Mesenchymal stem cell (in vitro differentiated cells and primary cell): ENCODE measurements around the gene CIAO2B.

ENCODE experiments used
- DNase-seq: peaks from one replicate; pipeline ENCODE4 v3.0.0-alpha.2; 2013
- H2AFZ ChIP-seq: one replicate; pipeline ENCODE4 v1.6.1; 2013; ENCODE audit warnings: low read depth, mild to moderate bottlenecking, control low read depth, inconsistent platforms, low read length, moderate library complexity
- H2AK5ac ChIP-seq: 2 replicates; pipeline ENCODE4 v1.6.1; 2013; ENCODE audit warnings: low read length, moderate library complexity, mild to moderate bottlenecking, inconsistent platforms; ENCODE audit not compliant: severe bottlenecking
- H2BK120ac ChIP-seq: one replicate; pipeline ENCODE4 v1.6.1; 2013; ENCODE audit warnings: low read depth, mild to moderate bottlenecking, inconsistent platforms, low read length, moderate library complexity
- H2BK12ac ChIP-seq, 2 experiments: one replicate each; pipeline ENCODE4 v1.6.1; 2013; ENCODE audit warnings: inconsistent platforms in 2 of 2, low read length in 2 of 2, mild to moderate bottlenecking in 2 of 2, moderate library complexity in 2 of 2, control low read depth in 1 of 2
- H2BK15ac ChIP-seq: one replicate; pipeline ENCODE4 v1.6.1; 2013; ENCODE audit warnings: mild to moderate bottlenecking, low read depth, inconsistent platforms; ENCODE audit not compliant: poor library complexity, severe bottlenecking
- H2BK5ac ChIP-seq: 2 replicates; pipeline ENCODE4 v1.6.1; 2013; ENCODE audit warnings: low read depth, mild to moderate bottlenecking, low read length, control low read depth, inconsistent platforms; ENCODE audit not compliant: poor library complexity, severe bottlenecking
- H3K14ac ChIP-seq, 2 experiments: one replicate each; pipeline ENCODE4 v1.6.1; 2013; ENCODE audit warnings: inconsistent platforms in 2 of 2, low read length in 2 of 2, control low read depth in 1 of 2, mild to moderate bottlenecking in 1 of 2, moderate library complexity in 1 of 2
- H3K18ac ChIP-seq, 2 experiments: one replicate each; pipeline ENCODE4 v1.6.1; 2013; ENCODE audit warnings: inconsistent platforms in 2 of 2, low read length in 2 of 2, control low read depth in 1 of 2, low read depth in 1 of 2, mild to moderate bottlenecking in 1 of 2
- H3K23ac ChIP-seq, 2 experiments: one replicate each; pipeline ENCODE4 v1.6.1; 2013; ENCODE audit warnings: inconsistent platforms in 2 of 2, low read length in 2 of 2, mild to moderate bottlenecking in 2 of 2, moderate library complexity in 2 of 2, control low read depth in 1 of 2
- H3K27ac ChIP-seq: 2 replicates; pipeline ENCODE4 v1.5.1; 2013; ENCODE audit warnings: mild to moderate bottlenecking, moderate library complexity, low read length, control low read depth, inconsistent platforms; ENCODE audit not compliant: poor library complexity, severe bottlenecking
- H3K27me3 ChIP-seq, 2 experiments: 2 replicates each; pipeline versions ENCODE4 v1.6.1 to v1.7.0; 2013; ENCODE audit warnings: low read length in 2 of 2, mild to moderate bottlenecking in 2 of 2, moderate library complexity in 2 of 2, control low read depth in 1 of 2, inconsistent platforms in 1 of 2; ENCODE audit not compliant: control insufficient read depth in 1 of 2, insufficient read depth in 1 of 2
- H3K36me3 ChIP-seq, 2 experiments: 2 replicates each; pipeline versions ENCODE4 v1.6.1 to v1.7.0; 2013; ENCODE audit warnings: low read length in 2 of 2, control low read depth in 1 of 2, inconsistent platforms in 1 of 2, low read depth in 1 of 2, mild to moderate bottlenecking in 1 of 2; ENCODE audit not compliant: insufficient read depth in 2 of 2, control insufficient read depth in 1 of 2
- H3K4ac ChIP-seq, 2 experiments: one replicate each; pipeline ENCODE4 v1.6.1; 2013; ENCODE audit warnings: inconsistent platforms in 2 of 2, low read length in 2 of 2, mild to moderate bottlenecking in 2 of 2, moderate library complexity in 2 of 2, control low read depth in 1 of 2, low read depth in 1 of 2
- H3K4me1 ChIP-seq: 2 replicates; pipeline ENCODE4 v1.6.1; 2013; ENCODE audit warnings: low read depth, low read length, control low read depth; ENCODE audit not compliant: control insufficient read depth, insufficient read depth
- H3K4me2 ChIP-seq: 2 replicates; pipeline ENCODE4 v1.6.1; 2013; ENCODE audit warnings: low read length, mild to moderate bottlenecking, inconsistent platforms; ENCODE audit not compliant: poor library complexity, severe bottlenecking
- H3K4me3 ChIP-seq, 2 experiments: 2 replicates each; pipeline versions ENCODE4 v1.5.1 to v1.7.0; 2013; ENCODE audit warnings: low read length in 2 of 2, mild to moderate bottlenecking in 2 of 2, control low read depth in 1 of 2, low read depth in 1 of 2; ENCODE audit not compliant: insufficient read depth in 1 of 2
- H3K79me1 ChIP-seq: replicated peaks from 2 replicates; pipeline ENCODE4 v1.6.1; 2013; ENCODE audit warnings: mild to moderate bottlenecking, control low read depth, low read length, inconsistent platforms; ENCODE audit not compliant: poor library complexity, severe bottlenecking
- H3K9ac ChIP-seq: 2 replicates; pipeline ENCODE4 v1.7.0; 2013; ENCODE audit warnings: mild to moderate bottlenecking, low read length, moderate library complexity
- H3K9me3 ChIP-seq: 2 replicates; pipeline ENCODE4 v1.7.0; 2013; ENCODE audit warnings: mild to moderate bottlenecking, low read length; ENCODE audit not compliant: control insufficient read depth
- H4K8ac ChIP-seq: one replicate; pipeline ENCODE4 v1.6.1; 2013; ENCODE audit warnings: inconsistent platforms, mild to moderate bottlenecking, low read length, moderate library complexity
- H4K91ac ChIP-seq: one replicate; pipeline ENCODE4 v1.6.1; 2013; ENCODE audit warnings: mild to moderate bottlenecking, low read length, inconsistent platforms
- WGBS: methylation state at CpG from one replicate; pipeline ENCODE4 v1.1.7; 2013; ENCODE audit warnings: mixed read lengths; 5-methylcytosine and 5-hydroxymethylcytosine counted together

The CIAO2B gene

GRCh38 chr16:66906916-66907836 lies 27.0 kb downstream of the CIAO2B start:
- peaks cover 19 to 35% of the 10 kb centered on the region in 2 experiments for H3K27me3 ChIP-seq
- H2BK5ac ChIP-seq: no peak overlapping the region
- H3K79me1 ChIP-seq: no peaks in the 10 kb centered on the region
- H2AK5ac ChIP-seq: no peak overlapping the region
- 71% methylated on average over 7 of the region's 7 CpGs for WGBS
- no peak overlapping the region for H3K4me2 ChIP-seq
- H3K14ac ChIP-seq: peak overlapping the region in 1 of 2 experiments; percentile 45
- H2BK15ac ChIP-seq: peak overlapping the region; percentile 85
- peak overlapping the region; percentile 4 for H2BK120ac ChIP-seq
- peak overlapping the region in 1 of 2 experiments; percentile 46 for H3K18ac ChIP-seq
- no peak overlapping the region for H2AFZ ChIP-seq
- H4K91ac ChIP-seq: peak overlapping the region; percentile 55
- H3K9ac ChIP-seq: no peak overlapping the region
- H3K4ac ChIP-seq: no peak overlapping the region
- H3K4me3 ChIP-seq: no peak overlapping the region
- H3K4me1 ChIP-seq: peaks cover 15% of the 10 kb centered on the region
- no peaks in the 10 kb centered on the region for H3K9me3 ChIP-seq
- no peak overlapping the region for H4K8ac ChIP-seq
- H3K27ac ChIP-seq: no peak overlapping the region
- no peak for DNase-seq
- no peak overlapping the region for H3K23ac ChIP-seq
- H2BK12ac ChIP-seq: peak overlapping the region; percentile 63 to 65
- H3K36me3 ChIP-seq: no peaks in the 10 kb centered on the region

- Histone ChIP-seq H3K27ac (no peak overlapping the region), H4K91ac (peak overlapping the region; percentile 57), H2BK5ac (no peak overlapping the region), H3K14ac (peak overlapping the region in 1 of 2 experiments; percentile 79), H4K8ac (peak overlapping the region; percentile 74), H3K4me3 (no peak overlapping the region), H3K36me3 (no peaks in the 10 kb centered on the region), H3K4me1 (peaks cover 20% of the 10 kb centered on the region), H3K23ac (no peak overlapping the region), H2AFZ (no peak overlapping the region), H2BK15ac (peak overlapping the region; percentile 97), H2BK120ac (peak overlapping the region; percentile 11), H3K9me3 (no peaks in the 10 kb centered on the region), H2AK5ac (no peak overlapping the region), H3K9ac (no peak overlapping the region), H3K4me2 (no peak overlapping the region), H3K4ac (peak overlapping the region; percentile 45 to 84), H3K79me1 (no peaks in the 10 kb centered on the region), H2BK12ac (peak overlapping the region; percentile 44 to 69), H3K27me3 (peaks cover 19 to 33% of the 10 kb centered on the region in 2 experiments), H3K18ac (peak overlapping the region; percentile 90 to 95)
- DNase-seq: no peak
- WGBS: 83% methylated on average over 11 of the region's 11 CpGs
Observed at GRCh38 chr16:66905633-66906539, 28.3 kb downstream of the CIAO2B start.

GRCh38 chr16:66904846-66905632 lies 29.2 kb downstream of the CIAO2B start:
- peak overlapping the region; percentile 88 for H2BK120ac ChIP-seq
- H3K4ac ChIP-seq: peak overlapping the region; percentile 96 to 98
- no peak overlapping the region for H2AFZ ChIP-seq
- H3K36me3 ChIP-seq: no peaks in the 10 kb centered on the region
- H3K4me2 ChIP-seq: no peak overlapping the region
- peak overlapping the region in 1 of 2 experiments; percentile 34 for H3K23ac ChIP-seq
- H3K4me1 ChIP-seq: peaks cover 28% of the 10 kb centered on the region
- peak overlapping the region in 1 of 2 experiments; percentile 95 for H3K14ac ChIP-seq
- WGBS: 55% methylated on average over 15 of the region's 16 CpGs
- H3K79me1 ChIP-seq: no peaks in the 10 kb centered on the region
- no peak overlapping the region for H3K27ac ChIP-seq
- H3K9ac ChIP-seq: no peak overlapping the region
- H2BK5ac ChIP-seq: no peak overlapping the region
- H2BK12ac ChIP-seq: peak overlapping the region; percentile 97 to 99
- H2BK15ac ChIP-seq: peak overlapping the region; percentile 78
- no peaks in the 10 kb centered on the region for H3K9me3 ChIP-seq
- H2AK5ac ChIP-seq: no peak overlapping the region
- peak overlapping the region; percentile 96 for H4K8ac ChIP-seq
- peaks cover 19 to 27% of the 10 kb centered on the region in 2 experiments for H3K27me3 ChIP-seq
- DNase-seq: peak; percentile 77
- H3K18ac ChIP-seq: peak overlapping the region; percentile 90 to 97
- H4K91ac ChIP-seq: peak overlapping the region; percentile 98
- H3K4me3 ChIP-seq: no peak overlapping the region
